ENCODE results near the gene ATP1A1.

The ATP1A1 gene

GRCh38 chr1:116429821-116430374 is 56.9 kb downstream of the ATP1A1 start:
- no peak for TF ChIP-seq POLR2A (IDR thresholded peaks at IDR 0.05; ENCODE audit: low read depth, low read length)
- DNase-seq (ENCODE audit: insufficient read length, low spot score) (no peak), FAIRE-seq (no peak)

DNA sequence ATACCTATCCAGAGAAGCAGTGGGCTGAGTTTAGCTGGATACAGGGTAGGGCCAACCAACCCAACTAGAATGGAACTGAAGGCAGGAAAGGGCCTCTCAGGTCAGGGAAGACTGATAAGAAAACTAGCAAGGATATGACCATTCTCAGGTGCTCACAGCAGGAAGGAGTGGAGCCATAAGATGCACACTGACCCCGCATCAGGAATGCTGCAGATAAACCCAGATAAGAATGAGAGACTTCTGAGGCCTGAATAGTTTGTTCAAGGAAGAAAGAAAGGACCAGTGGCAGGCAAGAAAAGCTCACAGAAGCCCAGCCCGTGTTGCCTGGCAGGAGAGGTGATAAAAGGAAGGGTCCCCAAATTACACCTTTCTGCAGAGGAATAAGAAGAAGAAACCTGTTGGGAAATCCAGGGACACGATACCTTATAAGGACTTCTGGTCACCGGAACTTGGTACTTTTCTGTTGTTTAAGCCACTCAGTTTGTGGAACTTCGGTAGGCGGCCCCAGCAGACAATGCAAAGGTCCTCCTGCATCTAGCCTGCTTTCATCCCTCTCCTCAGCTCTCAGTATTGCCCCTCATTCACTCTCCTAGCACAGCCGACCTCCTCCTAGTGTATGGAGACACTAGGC is 58.9 kb downstream of the ATP1A1 start:
- TF ChIP-seq POLR2A (IDR thresholded peaks at IDR 0.05; ENCODE audit: low read depth, low read length), result no peak
- no peak for FAIRE-seq
- no peak for DNase-seq (ENCODE audit: insufficient read length, low spot score)

DNA sequence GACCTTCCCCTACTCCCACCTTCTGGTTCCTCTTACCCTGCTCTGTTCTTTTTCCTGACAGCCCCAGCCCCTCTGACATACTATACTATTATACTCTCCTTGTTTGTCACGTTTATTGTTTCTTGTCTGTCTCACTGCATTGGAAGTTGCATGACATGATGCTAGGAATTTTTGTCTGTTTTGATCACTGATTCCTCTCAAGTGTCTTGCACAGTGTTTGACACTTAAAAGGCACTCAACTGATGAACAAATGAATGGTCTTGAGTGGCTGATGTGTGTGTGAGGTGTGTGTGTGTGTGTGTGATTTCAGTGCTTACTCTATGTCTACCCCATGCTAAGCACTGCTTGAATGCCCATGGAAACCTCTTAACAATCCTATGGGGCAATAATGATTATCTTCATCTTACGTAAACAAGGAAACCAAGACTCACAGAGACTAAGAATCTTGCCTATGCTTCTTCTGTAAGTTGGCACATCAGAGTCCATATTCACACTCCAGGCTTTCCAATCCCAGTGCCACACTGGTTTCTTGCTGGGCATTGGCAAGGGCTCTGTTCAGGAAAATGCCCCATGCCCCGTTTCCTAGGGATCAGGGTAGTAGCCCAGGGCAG is 59.7 kb downstream of the ATP1A1 start:
- TF ChIP-seq POLR2A (IDR thresholded peaks at IDR 0.05; ENCODE audit: low read depth, low read length), result no peak
- DNase-seq (ENCODE audit: insufficient read length, low spot score), result no peak
- no peak for FAIRE-seq

DNA sequence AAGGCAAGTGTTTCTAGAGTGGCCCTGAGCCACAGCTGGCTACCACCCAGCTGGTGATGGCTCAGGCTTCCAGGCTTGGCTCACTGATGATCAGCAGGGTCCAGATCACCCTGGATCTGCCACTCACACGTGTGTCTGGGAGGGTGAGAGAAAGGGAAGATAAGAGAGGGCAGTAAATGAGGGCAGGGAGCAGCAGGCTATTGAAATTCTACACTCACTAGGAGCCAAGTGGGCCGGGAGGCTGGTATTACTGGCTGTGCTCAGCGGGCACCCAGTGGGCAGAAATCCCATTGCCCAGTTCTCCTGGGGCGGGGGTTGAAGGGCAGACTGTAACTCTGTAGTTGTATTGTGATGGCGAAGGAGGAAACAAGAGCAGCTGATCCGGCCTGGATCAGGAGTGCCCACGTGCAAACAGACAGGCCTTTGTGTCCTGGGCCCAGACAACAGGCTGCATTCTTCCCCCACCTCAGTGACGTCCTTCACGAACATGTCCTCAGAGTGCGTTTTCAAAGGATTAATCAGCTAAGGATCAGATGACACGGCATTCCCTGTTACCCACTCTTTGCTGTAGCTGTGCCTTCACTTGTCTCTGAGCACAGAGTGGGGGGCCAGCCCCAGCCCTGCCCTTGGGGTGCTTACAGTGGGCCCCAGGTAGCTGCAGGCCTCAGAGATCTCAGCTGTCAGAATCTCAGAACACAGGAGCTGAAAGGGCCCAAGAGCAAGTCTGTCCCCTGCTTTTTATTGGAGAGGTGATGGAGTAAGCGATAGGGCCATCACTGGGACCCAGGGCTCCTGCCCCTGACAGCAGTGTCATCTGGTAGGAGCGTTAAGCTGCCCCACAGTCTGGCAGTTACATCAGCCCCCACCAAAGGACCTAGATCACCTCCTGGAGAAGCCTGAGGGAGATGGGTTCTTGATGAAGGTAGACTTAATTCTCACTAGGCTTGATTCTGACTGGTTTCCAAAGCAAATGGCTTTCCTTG is 60.5 kb downstream of the ATP1A1 start:
- FAIRE-seq, result no peak
- TF ChIP-seq POLR2A (IDR thresholded peaks at IDR 0.05; ENCODE audit: low read depth, low read length), result no peak
- no peak for DNase-seq (ENCODE audit: insufficient read length, low spot score)

GRCh38 chr1:116434849-116435248 is 61.8 kb downstream of the ATP1A1 start:
- FAIRE-seq (no peak), DNase-seq (ENCODE audit: insufficient read length, low spot score) (no peak)
- no peak for TF ChIP-seq POLR2A (IDR thresholded peaks at IDR 0.05; ENCODE audit: low read depth, low read length)

DNA sequence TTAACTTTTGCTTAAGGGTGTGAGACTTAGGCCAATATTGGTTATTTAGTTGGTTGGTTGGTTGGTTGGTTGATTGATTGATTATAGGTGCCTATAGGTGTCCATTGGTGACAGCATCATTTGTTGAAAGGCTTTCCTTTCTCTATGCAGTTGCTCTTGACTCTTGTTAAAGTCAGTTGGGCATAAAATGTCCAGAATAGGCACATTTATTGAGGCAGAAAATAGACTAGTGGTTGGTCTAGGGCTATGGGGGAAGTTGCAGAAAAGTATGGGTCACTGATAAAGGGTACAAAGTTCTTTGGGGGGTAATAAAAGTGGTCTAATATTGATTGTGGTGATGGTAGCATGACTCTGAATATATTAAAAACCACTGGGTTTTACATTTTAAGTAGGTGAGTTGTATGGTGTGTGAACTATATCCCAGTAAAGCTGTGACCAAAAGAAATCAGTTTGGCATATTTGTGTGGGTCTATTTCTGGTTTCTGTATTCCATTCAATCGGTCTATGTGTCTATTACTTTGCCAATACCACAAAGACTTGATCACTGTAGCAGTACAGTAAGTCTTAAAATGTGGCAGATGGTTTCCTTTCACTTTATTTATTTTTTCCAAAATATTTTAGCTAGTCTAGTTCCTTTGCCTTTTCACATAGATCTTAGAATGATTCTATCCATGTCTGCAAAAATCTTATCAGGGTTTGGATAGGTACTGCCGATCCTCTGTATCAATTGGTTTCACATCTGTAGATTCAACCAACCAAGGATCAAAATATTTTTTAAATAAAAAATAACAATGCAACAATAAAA is 63.0 kb downstream of the ATP1A1 start:
- no peak for TF ChIP-seq POLR2A (IDR thresholded peaks at IDR 0.05; ENCODE audit: low read depth, low read length)
- DNase-seq (ENCODE audit: insufficient read length, low spot score), result no peak
- FAIRE-seq, result no peak

GRCh38 chr1:116436611-116436970 is 63.5 kb downstream of the ATP1A1 start:
- no peak for DNase-seq (ENCODE audit: insufficient read length, low spot score)

GRCh38 chr1:116439701-116440100 is 66.7 kb downstream of the ATP1A1 start:
- DNase-seq (ENCODE audit: insufficient read length, low spot score) (no peak), FAIRE-seq (no peak)
- TF ChIP-seq POLR2A (IDR thresholded peaks at IDR 0.05; ENCODE audit: low read depth, low read length), result no peak

More at GRCh38 chr1:116436611-116436970, 63.5 kb downstream of the ATP1A1 start:
- no peak for FAIRE-seq
- no peak for TF ChIP-seq POLR2A (IDR thresholded peaks at IDR 0.05; ENCODE audit: low read depth, low read length)

DNA sequence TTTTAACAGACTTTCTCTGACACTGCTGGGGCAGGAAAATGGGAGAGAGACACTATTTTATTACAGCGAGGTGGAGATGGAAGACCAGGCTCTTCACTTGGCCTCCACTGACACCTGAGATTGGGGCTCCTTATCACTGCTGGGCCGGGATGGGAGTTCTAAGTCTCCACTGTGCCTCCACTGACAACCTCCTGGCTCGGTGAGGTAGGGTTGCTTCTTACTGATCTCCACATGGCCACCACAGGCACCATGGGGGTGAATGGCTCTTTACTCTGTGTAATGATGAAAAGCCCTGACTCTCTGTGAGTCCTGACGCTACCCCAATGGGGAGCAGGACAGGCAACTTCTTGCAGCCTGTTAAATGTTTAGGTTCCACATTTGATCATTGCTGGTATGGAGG is 67.7 kb downstream of the ATP1A1 start:
- DNase-seq (ENCODE audit: insufficient read length, low spot score) (no peak), FAIRE-seq (no peak)
- no peak for TF ChIP-seq POLR2A (IDR thresholded peaks at IDR 0.05; ENCODE audit: low read depth, low read length)

- no peak for TF ChIP-seq POLR2A (IDR thresholded peaks at IDR 0.05; ENCODE audit: low read depth, low read length)
- FAIRE-seq (no peak), DNase-seq (ENCODE audit: insufficient read length, low spot score) (no peak)
Measured at GRCh38 chr1:116445534-116445933, 72.5 kb downstream of the ATP1A1 start.

GRCh38 chr1:116446686-116447085 is 73.6 kb downstream of the ATP1A1 start:
- FAIRE-seq (no peak), DNase-seq (ENCODE audit: insufficient read length, low spot score) (no peak)
- TF ChIP-seq POLR2A (IDR thresholded peaks at IDR 0.05; ENCODE audit: low read depth, low read length), result no peak

GRCh38 chr1:116448785-116449385 is 75.8 kb downstream of the ATP1A1 start:
- DNase-seq (ENCODE audit: insufficient read length, low spot score), result no peak
- no peak for FAIRE-seq
- no peak for TF ChIP-seq POLR2A (IDR thresholded peaks at IDR 0.05; ENCODE audit: low read depth, low read length)

- DNase-seq (ENCODE audit: insufficient read length, low spot score), result no peak
- no peak for TF ChIP-seq POLR2A (IDR thresholded peaks at IDR 0.05; ENCODE audit: low read depth, low read length)
- no peak for FAIRE-seq
Measured at GRCh38 chr1:116449578-116449977, 76.5 kb downstream of the ATP1A1 start.
